ENCODE measurements around the gene LHX6.

DNA sequence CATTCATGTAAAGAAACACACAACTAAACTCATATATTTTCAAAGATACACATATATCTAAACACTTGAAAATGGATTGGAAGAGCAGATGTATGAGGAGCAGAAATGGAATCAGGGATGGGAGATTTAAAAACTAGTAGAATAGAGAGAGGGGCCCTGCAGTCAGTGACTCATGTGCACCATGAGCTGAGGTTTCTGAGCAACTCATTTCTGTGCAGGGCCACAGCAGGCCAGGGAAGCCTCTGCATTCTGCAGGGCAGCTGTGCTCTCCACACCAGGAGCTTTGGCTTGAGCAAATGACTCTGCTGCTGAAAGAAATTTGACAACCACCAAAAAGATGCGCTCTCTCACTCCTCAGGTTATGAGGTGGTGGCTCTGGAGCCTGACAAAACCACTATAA, 27.1 kb downstream of the LHX6 start:
- TF ChIP-seq, protein P1, sequence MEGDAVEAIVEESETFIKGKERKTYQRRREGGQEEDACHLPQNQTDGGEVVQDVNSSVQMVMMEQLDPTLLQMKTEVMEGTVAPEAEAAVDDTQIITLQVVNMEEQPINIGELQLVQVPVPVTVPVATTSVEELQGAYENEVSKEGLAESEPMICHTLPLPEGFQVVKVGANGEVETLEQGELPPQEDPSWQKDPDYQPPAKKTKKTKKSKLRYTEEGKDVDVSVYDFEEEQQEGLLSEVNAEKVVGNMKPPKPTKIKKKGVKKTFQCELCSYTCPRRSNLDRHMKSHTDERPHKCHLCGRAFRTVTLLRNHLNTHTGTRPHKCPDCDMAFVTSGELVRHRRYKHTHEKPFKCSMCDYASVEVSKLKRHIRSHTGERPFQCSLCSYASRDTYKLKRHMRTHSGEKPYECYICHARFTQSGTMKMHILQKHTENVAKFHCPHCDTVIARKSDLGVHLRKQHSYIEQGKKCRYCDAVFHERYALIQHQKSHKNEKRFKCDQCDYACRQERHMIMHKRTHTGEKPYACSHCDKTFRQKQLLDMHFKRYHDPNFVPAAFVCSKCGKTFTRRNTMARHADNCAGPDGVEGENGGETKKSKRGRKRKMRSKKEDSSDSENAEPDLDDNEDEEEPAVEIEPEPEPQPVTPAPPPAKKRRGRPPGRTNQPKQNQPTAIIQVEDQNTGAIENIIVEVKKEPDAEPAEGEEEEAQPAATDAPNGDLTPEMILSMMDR (IDR thresholded peaks at IDR 0.05; ENCODE audit: low read length) = no peak
- no peak for TF ChIP-seq EZH2 (optimal IDR thresholded peaks at IDR 0.05; ENCODE audit: low read depth, low read length)
- TF ChIP-seq EZH2phosphoT487 (IDR thresholded peaks at IDR 0.05; ENCODE audit: low read length) = no peak

Data from MM.1S (cell line).